Liver (tissue), 3 donors: ENCODE measurements around the gene ABHD17C.

Experiments used
- ATF3 ChIP-seq: IDR thresholded peaks from 2 replicates; pipeline ENCODE4 v1.6.1; 2016; ENCODE audit warnings: antibody characterized with exemption
- CTCF ChIP-seq: fragments of 150-350 bp; IDR thresholded peaks from 2 replicates; pipeline ENCODE4 v1.5.1; 2017; ENCODE audit warnings: improper control_type of control experiment, low read depth, low read length; ENCODE audit not compliant: missing input control
- EGR1 ChIP-seq, 2 donors: IDR thresholded peaks; 2 replicates each; pipeline ENCODE4 v1.6.1; 2016 to 2018; ENCODE audit warnings: antibody characterized with exemption in 2 of 2, low read depth in 2 of 2
- GABPA ChIP-seq, 2 donors: IDR thresholded peaks in 1 of 2; conservative IDR thresholded peaks in 1 of 2; 2 replicates each; pipeline ENCODE4 v1.6.1; 2016; ENCODE audit warnings: antibody characterized with exemption in 2 of 2, mild to moderate bottlenecking in 1 of 2, moderate library complexity in 1 of 2
- HNF4G ChIP-seq: IDR thresholded peaks from 2 replicates; pipeline ENCODE4 v1.6.1; 2016; ENCODE audit warnings: antibody characterized with exemption
- JUND ChIP-seq, 2 donors: IDR thresholded peaks; 2 replicates each; pipeline ENCODE4 v1.6.1; 2016; ENCODE audit warnings: antibody characterized with exemption in 2 of 2
- MAX ChIP-seq: IDR thresholded peaks from 2 replicates; pipeline ENCODE4 v1.6.1; 2016; ENCODE audit warnings: antibody characterized with exemption
- NR2F2 ChIP-seq: IDR thresholded peaks from 2 replicates; pipeline ENCODE4 v1.6.1; 2016; ENCODE audit warnings: antibody characterized with exemption
- RXRA ChIP-seq, 2 donors: IDR thresholded peaks; 2 replicates each; pipeline ENCODE4 v1.6.1; 2017 to 2018; ENCODE audit warnings: antibody characterized with exemption in 2 of 2, mild to moderate bottlenecking in 1 of 2
- SP1 ChIP-seq: IDR thresholded peaks from 2 replicates; pipeline ENCODE4 v1.6.1; 2018; ENCODE audit warnings: antibody characterized with exemption, mild to moderate bottlenecking
- TAF1 ChIP-seq: conservative IDR thresholded peaks from 2 replicates; pipeline ENCODE4 v1.6.1; 2016; ENCODE audit warnings: antibody characterized with exemption, mild to moderate bottlenecking
- YY1 ChIP-seq: IDR thresholded peaks from 2 replicates; pipeline ENCODE4 v1.6.1; 2016; ENCODE audit warnings: antibody characterized with exemption, mild to moderate bottlenecking
- ZBTB33 ChIP-seq: IDR thresholded peaks from 2 replicates; pipeline ENCODE4 v1.6.1; 2016; ENCODE audit warnings: antibody characterized with exemption
- TF ChIP-seq, protein P1 (sequence below): IDR thresholded peaks from 2 replicates; pipeline ENCODE4 v1.6.1; 2016; ENCODE audit warnings: antibody characterized with exemption, mild to moderate bottlenecking
- donor health status: healthy.
- donor health status: healthy.

- TF ChIP-seq CTCF: no peak
- no peak for TF ChIP-seq TAF1
- TF ChIP-seq EGR1 (IDR thresholded peaks at IDR 0.05; ENCODE audit: low read depth in 2 of 2): no peak
- no peak for TF ChIP-seq NR2F2
- TF ChIP-seq MAX: no peak
- TF ChIP-seq SP1: no peak
- no peak for TF ChIP-seq JUND (IDR thresholded peaks at IDR 0.05)
- TF ChIP-seq YY1: no peak
- no peak for TF ChIP-seq ZBTB33
- TF ChIP-seq GABPA (IDR thresholded peaks at IDR 0.05 in 1 of 2, conservative IDR thresholded peaks at IDR 0.05 in 1 of 2): no peak
- no peak for TF ChIP-seq ATF3
- no peak for TF ChIP-seq HNF4G
- TF ChIP-seq, protein P1, sequence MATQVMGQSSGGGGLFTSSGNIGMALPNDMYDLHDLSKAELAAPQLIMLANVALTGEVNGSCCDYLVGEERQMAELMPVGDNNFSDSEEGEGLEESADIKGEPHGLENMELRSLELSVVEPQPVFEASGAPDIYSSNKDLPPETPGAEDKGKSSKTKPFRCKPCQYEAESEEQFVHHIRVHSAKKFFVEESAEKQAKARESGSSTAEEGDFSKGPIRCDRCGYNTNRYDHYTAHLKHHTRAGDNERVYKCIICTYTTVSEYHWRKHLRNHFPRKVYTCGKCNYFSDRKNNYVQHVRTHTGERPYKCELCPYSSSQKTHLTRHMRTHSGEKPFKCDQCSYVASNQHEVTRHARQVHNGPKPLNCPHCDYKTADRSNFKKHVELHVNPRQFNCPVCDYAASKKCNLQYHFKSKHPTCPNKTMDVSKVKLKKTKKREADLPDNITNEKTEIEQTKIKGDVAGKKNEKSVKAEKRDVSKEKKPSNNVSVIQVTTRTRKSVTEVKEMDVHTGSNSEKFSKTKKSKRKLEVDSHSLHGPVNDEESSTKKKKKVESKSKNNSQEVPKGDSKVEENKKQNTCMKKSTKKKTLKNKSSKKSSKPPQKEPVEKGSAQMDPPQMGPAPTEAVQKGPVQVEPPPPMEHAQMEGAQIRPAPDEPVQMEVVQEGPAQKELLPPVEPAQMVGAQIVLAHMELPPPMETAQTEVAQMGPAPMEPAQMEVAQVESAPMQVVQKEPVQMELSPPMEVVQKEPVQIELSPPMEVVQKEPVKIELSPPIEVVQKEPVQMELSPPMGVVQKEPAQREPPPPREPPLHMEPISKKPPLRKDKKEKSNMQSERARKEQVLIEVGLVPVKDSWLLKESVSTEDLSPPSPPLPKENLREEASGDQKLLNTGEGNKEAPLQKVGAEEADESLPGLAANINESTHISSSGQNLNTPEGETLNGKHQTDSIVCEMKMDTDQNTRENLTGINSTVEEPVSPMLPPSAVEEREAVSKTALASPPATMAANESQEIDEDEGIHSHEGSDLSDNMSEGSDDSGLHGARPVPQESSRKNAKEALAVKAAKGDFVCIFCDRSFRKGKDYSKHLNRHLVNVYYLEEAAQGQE: no peak
- TF ChIP-seq RXRA (IDR thresholded peaks at IDR 0.05): no peak
Measured at GRCh38 chr15:80745888-80746287, 50.8 kb downstream of the ABHD17C start.
